Measurements from ENCODE around the gene RPL36A.
A peak's percentile ranks its signal among the peaks of the same experiment; 100 is the strongest.

Gene RPL36A

DNA sequence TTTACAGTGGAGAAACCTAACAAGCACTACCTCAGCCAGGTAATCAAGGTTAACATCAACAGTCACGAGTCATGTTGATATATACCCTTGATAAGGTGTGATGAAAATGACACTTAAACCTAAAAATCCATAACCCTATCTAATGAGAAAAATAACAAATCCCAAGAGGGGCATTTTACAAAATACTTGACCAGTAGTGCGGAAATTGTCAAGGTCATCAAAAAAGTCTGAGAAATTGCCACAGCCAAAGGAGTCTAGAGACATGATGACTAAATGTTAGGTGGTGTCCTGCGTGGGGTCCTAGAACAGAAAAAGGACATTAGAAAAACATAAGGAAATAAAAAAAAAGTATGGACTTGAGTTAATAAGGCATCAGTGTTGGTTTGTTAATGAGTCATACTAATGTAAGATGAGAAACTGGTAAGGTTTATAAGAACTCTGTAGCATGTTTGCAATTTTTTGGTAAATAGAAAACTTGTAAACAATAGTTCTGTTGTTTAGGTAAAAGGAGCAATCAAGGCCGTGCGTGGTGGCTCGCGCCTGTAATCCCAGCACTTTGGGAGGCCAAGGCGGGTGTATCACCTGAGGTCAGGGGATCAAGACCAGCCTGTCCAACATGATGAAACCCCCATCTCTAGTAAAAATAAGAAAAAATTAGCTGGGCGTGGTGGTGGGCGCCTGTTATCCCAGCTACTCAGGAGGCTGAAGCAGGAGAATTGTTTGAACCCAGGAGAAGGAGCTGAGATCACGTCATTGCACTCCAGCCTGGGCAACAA, 2.9 kb downstream of the RPL36A start:
- DNase-seq, result no peak

DNA sequence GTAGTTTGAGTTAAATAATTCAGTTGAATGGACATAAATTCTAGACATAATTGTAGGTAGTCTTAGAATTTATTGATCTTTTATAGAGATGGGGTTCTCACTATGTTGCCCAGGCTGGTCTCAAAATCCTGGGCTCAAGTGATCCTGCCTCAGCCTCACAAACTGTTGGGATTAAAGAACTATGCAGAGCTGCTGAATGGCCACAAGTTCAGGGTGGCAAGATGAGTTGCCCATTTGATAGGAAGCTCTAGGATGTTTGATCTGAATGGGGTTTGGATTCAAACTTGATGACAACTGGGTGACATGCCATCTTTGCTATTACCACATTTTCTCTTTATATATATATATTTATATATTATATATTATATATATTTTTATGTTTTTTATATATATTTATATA, 3.6 kb downstream of the RPL36A start:
- DNase-seq, result no peak

DNA sequence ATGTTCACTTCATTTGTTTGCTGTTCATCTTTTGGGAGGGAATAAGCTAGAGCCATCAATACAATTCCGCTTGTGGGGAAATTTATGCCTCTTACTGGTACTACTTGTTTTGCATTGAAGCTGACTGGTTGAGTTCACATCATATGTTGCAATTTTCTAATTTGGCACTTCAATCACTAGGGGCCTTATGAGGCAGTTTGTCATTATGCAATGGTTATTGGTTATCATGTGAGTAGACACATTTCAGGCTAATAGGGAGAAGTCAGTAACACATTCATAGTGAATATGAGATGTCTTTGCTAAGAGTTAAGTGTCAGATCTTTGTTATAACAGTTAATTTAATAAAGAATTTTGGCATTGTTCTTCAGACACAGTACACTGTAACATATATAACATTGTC, 5.0 kb downstream of the RPL36A start:
- no peak for DNase-seq

DNA sequence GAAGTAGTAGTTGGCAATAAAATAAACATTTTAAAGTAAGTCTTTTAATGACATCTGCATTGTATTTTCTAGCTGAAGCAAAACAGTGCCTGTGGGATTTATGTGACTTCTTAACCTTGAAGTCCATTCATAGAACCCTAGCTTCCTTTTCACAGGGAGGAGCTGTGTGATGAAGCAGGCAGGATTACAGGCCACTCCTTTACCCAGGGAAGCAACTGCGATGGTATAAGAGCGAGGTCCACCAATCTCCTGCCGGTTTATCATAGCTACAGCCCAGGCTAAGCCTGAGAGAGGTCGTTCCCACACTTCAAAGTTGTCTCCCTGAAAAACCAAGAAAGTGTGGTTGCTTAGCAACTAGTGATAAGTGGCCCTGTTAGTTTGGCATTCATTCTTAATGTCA, 7.0 kb downstream of the RPL36A start:
- DNase-seq, result no peak

DNA sequence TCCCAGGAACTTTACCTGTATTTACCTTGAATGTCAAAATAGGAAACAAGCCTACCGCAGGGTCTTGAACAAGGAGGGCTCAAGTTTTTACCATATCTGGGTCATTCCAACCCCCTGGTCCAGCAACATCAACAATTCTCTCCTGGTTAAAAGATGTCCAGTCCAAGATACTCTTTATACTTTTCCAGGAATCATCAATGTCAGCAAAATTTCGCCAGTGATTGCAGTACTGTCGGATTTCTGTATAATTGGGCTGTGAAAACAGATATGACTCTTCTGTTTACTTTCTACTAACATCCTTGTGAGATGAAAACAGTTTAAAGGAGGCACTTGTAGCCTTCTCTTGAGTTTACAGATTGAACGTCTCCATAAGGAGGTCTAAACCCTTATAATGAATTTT, 7.9 kb downstream of the RPL36A start:
- no peak for DNase-seq

DNA sequence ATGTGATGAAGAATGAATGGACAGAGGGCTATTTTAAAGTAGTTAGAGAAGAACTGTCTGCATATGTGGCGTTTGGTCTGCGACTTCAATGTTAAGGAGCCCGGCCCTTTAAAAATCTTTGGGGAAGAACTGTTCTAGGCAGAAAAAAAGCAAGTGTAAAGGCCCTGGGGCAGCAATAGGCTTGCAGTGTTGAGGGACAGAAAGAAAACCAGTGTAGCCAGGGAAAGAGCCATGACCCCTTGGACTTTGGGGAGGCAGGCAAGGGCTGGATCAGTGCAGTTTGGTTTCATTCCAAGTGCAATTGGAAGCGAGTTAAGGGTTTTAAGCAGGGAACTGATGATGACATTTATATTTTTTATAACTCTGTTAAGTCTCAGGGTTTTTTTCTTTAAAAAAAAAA, 9.0 kb downstream of the RPL36A start:
- no peak for DNase-seq

DNA sequence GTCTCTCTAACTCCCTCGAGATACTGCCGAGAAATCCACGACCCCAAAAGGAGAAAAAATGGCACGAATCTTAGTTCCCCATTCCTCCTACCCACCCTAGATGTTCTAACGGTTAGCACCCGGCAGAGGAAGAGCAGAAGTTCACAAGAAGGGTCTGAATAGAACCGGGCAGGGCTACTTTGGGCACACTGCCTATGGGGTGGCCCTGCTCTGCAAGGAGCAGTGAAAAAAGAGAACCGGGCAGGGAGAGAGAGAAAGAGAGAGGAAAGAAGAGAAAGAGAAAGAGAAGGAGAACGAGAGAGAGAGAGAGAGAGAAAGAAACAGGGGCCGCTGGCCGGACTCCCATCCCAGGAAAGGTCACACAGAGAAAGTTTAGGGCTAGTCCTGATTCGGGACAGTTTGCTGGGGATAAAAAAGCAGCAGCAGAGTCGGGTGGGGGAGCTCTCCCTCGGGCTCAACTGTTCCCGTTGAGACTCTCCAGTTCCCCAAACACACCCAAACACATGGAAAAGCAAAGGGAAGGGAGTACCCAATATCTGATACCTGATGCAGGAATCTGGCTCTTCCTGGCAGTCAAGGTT, 16.4 kb downstream of the RPL36A start:
- no peak for DNase-seq

DNA sequence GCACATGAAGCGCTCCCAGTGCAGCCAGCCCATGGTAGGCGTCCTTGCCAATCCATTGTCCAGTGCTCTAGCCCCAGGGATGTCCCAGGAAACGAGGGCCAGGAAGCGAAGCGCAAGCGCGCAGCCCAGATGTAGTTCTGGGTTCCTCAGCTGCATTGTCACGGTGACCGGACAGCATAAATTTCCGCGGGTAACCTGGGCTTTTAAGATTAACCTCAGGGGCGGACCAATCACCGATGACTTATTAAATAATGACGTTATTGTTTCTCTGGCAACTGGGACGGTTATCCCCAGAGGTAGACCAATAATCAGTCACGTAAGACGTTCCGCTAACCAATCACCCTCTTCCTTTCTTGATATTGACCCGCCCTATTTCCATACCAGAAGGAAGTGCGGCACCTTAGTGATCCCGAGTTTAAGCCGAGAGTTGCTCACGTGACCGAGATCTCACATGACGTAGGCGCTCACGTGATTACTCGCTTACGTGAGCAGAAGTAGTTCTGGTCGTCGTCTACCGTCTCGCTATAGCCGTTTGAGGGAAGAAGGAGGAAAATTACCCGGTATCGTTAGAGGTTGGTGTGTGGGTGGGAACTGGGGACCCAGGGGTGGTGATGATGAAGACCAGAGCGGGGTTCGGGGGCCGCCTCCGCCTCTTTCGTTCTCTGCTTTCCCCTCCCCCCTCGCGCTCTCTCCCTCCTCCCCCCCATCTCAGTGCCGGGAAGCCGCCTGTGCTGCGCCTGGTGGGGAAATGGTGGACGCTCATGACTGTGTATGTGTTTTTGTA, 17.1 kb downstream of the RPL36A start, which contains the start of the genes GLA and HNRNPH2:
TSS of gene GLA (minus strand) at position 178 of the 784 bp plus-strand sequence. CDS start at position 156, 22 bp downstream.
TSS of gene HNRNPH2 (plus strand) at position 475 of the 784 bp plus-strand sequence. CDS start 3,767 bp downstream, outside the sequence.
- peak; percentile 90 for DNase-seq

DNA sequence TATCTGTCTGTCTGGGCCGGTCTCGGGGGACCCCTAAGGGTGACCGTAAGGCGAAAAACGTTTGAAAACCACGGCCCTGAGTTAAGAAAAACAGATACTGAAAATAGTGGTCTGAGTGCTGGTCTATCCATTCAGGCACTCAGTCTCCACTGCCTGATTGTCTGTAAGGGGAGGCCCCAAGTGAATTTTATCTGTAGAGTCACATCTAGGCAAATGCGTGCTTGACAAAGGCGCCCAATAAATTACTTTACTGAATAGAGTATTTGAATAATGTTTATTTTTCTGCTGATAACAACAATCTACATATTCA, 17.7 kb downstream of the RPL36A start:
- no peak for DNase-seq

DNA sequence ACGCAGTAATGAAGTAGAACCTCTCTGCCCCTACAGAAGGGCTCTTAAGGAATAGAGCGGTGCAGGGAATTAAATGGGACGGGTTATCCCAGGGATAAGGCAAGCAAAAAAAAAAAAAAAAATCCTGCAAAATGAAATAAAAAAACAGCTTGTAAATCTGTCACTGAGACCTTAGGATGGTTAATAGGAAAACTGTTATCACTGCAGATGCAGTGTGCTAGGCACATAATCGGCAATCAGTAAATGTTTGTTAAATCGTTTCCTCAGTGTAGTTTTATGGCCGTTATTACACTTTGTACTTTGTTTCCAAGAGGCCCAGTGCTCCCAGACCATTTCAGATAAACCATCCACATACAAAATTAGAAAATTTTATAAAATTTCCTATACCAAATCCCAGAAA, 18.2 kb downstream of the RPL36A start:
- DNase-seq, result no peak

DNA sequence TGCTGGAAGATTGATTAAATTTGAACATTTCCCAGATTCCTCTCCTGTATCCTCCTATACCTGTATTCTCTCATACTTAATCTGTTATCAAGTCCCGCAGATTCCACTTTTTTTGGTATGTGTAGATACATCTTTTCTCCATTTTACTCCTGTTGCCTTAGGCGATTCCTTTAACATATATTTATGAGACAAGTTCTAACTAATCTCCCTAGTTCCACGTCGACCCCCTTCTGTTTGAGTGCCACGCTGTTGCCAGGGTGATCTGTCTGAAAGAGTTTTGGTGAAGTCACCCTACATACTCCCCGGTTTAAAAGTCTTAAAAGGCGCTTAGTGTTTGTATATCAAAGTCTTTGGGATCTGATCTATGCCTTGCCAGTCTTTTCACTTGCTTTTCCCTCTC, 19.6 kb downstream of the RPL36A start:
- DNase-seq, result no peak

DNA sequence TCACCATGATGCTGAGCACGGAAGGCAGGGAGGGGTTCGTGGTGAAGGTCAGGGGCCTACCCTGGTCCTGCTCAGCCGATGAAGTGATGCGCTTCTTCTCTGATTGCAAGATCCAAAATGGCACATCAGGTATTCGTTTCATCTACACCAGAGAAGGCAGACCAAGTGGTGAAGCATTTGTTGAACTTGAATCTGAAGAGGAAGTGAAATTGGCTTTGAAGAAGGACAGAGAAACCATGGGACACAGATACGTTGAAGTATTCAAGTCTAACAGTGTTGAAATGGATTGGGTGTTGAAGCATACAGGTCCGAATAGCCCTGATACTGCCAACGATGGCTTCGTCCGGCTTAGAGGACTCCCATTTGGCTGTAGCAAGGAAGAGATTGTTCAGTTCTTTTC, 21.2 kb downstream of the RPL36A start:
- DNase-seq, result no peak

DNA sequence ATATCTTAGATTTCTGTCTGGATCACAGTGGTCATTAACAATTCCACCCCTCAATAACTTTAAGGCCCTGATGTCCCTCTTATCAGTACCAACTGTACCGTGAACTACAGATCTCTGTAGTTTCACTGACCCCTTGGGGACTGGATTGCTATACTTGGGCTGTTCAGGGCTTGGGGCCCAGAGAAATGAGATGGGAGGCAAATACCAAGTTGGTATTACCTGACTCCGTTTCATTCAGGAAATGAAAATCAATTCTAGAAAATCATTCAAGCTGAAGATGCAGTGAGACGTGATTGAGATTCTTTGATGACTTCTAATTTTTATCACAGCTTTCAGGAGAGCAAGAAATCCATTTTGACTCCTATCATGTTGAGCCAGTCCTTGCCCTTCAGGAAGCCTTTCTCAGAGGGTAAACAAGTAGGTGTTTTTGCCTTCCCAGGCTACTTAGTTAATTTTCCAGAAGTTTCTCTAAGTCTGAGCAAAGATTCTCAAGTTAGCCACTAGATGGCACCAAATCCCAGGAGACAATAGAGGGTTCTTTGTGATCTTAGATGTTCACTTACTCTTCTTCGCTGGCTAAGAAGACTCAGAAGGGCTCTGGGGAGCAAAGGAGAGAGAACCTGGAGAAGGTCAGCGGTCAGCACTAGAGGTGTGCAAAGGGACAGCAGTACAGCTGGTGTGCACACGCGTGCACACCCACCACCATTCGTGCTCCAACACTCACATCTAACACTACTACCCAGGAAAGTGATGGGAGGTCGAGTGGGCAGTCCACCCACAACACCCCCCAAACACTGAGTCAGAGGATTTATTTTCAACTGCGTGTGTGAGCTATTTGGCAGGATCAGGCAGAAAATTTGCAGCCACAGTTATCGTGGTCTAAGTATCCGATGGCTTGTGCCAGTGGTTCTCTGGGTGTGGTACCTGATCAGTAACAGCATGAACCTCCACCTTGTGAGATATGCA, 24.7 kb downstream of the RPL36A start:
- peak; percentile 65 for DNase-seq

DNA sequence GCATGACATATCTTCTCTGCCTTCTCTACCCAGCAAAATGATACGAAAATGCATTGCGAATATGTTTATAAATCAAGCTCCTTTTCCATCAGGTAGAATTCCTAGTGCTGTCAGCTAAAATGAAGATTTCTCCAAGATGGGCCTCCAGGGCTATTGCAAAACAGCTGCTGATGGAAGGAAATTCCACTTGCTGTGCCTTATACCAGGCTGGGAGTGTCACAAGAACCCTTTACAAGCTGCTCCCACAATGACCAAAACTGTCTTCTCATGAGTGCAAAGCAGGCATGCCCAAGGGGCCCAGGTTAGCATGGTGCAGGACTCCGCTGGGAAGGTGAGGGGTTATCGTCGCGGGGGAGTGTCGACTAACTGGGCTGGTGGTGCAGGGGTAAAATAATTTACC, 25.9 kb downstream of the RPL36A start:
- DNase-seq, result no peak

DNA sequence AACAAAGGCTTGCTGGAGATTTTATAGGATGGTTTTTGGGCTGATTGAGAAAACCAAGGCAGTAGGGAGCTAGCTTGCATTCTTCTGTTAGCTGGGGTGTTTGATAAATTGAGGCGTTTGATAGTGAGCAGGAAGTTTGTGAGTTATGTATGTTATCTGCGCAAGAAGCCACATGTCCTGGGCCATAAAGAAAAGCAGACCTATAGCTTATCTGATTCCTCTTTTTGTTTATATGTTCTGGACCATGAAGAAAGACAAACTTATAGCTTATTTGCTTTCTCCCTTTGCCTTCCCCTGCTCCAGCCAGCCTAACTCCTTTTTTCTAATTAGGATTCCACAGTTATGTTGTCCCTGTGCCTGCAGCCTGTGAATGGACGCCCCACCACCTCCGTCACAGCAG, 26.4 kb downstream of the RPL36A start:
- no peak for DNase-seq

DNA sequence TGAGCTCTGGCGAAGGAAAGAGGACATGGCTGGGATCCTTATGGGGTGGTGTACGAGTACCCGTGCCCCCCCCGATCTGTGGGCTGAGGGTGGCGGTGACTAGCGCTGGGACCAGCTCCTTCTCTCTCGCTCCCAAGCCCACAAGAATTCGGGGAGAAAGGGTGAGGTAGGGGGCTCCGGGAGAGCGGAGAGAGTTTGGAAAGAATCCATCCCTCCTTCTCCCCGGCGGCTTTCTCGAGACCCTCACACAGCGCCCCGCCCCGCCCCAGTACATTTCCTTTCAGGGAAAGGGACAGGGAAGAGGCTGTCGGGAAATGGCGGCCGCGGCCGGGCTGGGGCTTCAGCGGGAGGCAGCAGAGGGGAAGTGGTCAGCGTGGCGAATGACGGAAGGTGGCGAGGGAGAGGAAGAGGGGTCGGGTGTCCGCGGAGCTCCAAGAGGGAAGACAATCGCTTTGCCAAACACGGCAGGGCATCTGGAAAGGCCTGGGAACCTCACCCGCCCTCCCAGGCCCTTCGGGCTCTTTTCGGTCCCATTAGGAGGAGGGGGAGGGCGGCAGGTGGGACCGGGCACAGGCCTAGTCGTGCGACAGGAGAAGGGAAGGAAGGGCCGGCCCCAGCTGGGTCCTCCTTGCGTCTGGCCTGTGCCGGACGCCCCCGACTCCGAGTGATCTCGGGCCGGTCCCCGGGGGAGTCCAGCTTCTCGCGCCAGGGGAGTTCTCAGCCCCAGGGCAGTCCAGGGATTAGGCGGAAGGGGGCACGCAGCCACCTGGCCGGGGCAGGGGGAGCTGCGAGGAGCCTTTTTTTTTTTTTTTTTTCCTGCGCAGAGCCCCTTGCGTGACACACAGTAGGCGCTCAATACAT, 27.4 kb downstream of the RPL36A start:
- DNase-seq, result peak; percentile 76

DNA sequence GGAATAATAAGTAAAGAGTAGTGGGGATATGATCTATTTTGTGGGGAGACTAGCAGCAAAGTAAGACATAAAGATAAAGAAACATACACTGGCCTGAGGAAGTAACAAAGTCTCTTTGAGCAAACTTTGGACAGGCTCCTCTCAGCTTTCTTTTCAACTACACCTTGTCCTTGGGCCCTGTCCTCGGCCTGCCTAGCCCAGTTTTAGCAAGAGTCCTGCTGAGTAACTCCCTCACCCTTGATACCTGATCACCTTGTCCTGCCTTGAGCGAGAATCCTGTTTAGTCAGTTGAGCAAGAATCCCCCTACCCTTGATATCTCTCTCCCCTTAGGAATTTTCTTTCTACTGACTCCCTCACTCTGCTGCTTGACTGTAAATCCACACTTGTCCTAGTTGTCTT, 28.7 kb downstream of the RPL36A start:
- no peak for DNase-seq

DNA sequence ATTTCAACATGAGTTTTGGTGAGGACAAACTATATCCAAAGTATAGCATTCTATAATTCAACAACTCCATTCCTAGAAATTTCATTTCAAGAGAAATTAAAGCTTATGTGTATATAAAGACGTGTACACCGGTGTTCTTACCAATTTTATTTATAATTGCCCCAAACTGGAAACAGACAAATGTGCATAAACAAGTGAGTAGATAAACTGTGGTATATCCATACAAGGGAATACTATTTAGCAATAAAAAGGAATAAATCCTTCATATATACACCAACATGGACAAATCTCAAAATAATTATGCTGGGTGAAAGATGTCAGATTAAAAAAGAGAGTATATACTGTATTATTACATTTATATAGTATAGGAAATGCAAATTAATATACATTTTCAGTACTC, 37.1 kb downstream of the RPL36A start:
- no peak for DNase-seq

DNA sequence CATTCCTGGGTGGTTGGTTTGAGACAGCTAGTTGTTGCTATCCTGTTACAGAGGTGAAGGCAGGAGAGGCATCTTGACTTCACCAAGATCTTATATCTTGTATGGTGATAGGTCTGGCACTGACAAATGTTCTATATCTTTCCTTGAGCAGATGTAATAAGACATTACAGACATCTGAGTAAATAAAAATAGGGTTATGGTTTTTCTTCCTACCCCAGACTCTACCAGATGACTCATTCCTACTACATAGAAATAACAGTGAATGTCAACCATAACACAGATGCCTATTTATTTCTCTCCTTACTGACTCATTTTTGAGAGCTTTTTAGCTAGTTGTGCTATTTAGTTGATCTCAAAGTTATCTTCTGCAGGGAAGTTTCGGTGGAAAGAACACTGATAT, 39.1 kb downstream of the RPL36A start:
- no peak for DNase-seq

DNA sequence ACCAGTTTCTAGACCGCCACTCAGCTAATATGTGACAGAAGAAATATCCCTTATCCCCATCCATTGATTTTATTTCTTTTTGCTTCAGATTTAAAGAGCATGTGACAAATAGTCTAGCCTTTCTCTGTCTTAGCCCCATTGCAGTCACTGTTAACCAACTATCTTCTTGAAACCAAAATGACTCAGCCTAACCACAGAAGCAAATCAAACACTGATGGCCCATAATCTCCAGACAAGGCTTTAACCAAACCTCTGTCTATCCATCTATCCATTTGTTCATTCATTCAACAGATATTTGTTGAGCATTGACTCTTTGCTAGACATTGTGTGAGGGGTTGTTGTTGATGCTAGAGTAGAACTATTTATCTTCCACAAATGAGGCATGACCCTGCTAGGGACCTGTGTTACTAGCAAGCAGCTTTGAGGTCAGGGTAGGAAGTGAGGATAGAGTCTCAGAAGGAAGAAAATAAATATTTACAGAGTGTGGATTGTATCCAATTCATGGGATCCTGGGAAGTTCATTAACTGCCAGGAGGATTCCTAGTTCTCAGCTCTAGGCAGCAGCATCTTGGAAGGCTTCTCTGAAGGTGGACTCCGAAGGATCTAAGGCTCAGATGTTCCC, 39.8 kb downstream of the RPL36A start:
- DNase-seq, result no peak

DNA sequence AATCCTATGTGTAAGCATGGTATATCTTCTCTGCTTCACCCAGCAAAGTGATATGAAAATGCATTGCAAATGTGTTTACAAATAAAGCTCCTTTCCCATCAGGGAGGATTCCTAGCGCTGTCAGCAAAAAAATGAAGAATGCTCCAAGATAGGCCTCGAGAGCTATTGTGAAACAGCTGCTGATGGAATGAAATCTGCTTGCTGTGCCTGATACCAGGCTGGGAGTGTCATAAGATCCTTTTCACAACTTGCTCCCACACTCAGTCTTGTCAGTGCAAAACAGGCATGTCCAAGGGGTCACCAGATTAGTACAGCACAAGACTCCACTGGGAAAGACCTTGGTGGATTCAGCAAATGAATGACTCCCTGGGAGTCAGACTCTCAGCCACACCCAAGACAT, 51.3 kb downstream of the RPL36A start:
- no peak for DNase-seq

Data from activated CD8-positive, alpha-beta memory T cell treated with anti-CD3 and anti-CD28 coated beads for 24 hours (primary cell).